HEK293 (cell line): Measurements from ENCODE around the gene PRSS3.

ENCODE experiments used
- CTCF ChIA-PET: fragments of 350-600 bp; formaldehyde crosslinking; extraction: SDS; loops from one replicate; lab custom pipeline; 2021; ENCODE audit warnings: antibody characterized with exemption; lab: Yijun Ruan, JAX
- POLR2A ChIA-PET: fragments of 300-600 bp; formaldehyde crosslinking; extraction: SDS; loops from one replicate; lab custom pipeline; 2020; ENCODE audit warnings: antibody characterized with exemption, inconsistent platforms; lab: Yijun Ruan, JAX
- H3K27ac ChIP-seq: fragments of 200-500 bp; sonication (Bioruptor generic); 2 replicates; pipeline ENCODE4 v1.5.1; 2014; ENCODE audit warnings: low read depth, low read length, control low read depth, inconsistent platforms; ENCODE audit errors: extremely low read depth
- H3K36me3 ChIP-seq, 2 experiments: fragments of 200-500 bp in 1 of 2; sonication (Bioruptor generic) in 1 of 2; 1 replicate in 1 of 2; 2 replicates in 1 of 2; pipeline ENCODE4 v1.5.1; 2014 to 2017; ENCODE audit warnings: inconsistent platforms in 2 of 2, low read length in 2 of 2; ENCODE audit not compliant: control insufficient read depth in 2 of 2, insufficient read depth in 1 of 2
- H3K4me1 ChIP-seq: fragments of 200-500 bp; sonication (Bioruptor generic); 2 replicates; pipeline ENCODE4 v1.5.1; 2014; ENCODE audit warnings: mild to moderate bottlenecking, low read length, inconsistent platforms; ENCODE audit not compliant: control insufficient read depth, insufficient read depth
- H3K4me3 ChIP-seq: 2 replicates; pipeline ENCODE4 v1.5.1; 2011; ENCODE audit warnings: low read depth, mild to moderate bottlenecking, control low read depth, low read length, moderate library complexity
- H3K9me3 ChIP-seq: fragments of 200-500 bp; sonication (Bioruptor generic); 2 replicates; pipeline ENCODE4 v1.5.1; 2014; ENCODE audit warnings: low read depth, low read length, inconsistent platforms; ENCODE audit not compliant: control insufficient read depth, insufficient read depth
- CTCF ChIP-seq: fragments of 450-650 bp; formaldehyde crosslinking; IDR thresholded peaks from 2 replicates; pipeline ENCODE4 v1.5.1; 2016; ENCODE audit warnings: missing biosample characterization, missing genetic modification characterization
- GLIS2 ChIP-seq: fragments of 450-650 bp; formaldehyde crosslinking; IDR thresholded peaks from 2 replicates; pipeline ENCODE4 v1.5.1; 2016; ENCODE audit warnings: missing biosample characterization, missing genetic modification characterization
- KLF1 ChIP-seq: fragments of 450-650 bp; formaldehyde crosslinking; IDR thresholded peaks from 2 replicates; pipeline ENCODE4 v1.5.1; 2016; ENCODE audit warnings: missing biosample characterization, missing genetic modification characterization
- KLF10 ChIP-seq: fragments of 450-650 bp; IDR thresholded peaks from 2 replicates; pipeline ENCODE4 v1.5.1; 2018; ENCODE audit warnings: missing biosample characterization, mild to moderate bottlenecking, missing genetic modification characterization
- KLF9 ChIP-seq: fragments of 450-650 bp; formaldehyde crosslinking; IDR thresholded peaks from 2 replicates; pipeline ENCODE4 v1.5.1; 2016; ENCODE audit warnings: missing biosample characterization, missing genetic modification characterization, low read depth
- OVOL3 ChIP-seq: fragments of 450-650 bp; formaldehyde crosslinking; IDR thresholded peaks from 2 replicates; pipeline ENCODE4 v1.5.1; 2016; ENCODE audit warnings: missing biosample characterization, missing genetic modification characterization
- REPIN1 ChIP-seq: fragments of 450-650 bp; formaldehyde crosslinking; IDR thresholded peaks from 2 replicates; pipeline ENCODE4 v1.5.1; 2017; ENCODE audit warnings: missing biosample characterization, missing genetic modification characterization, low read depth
- TCF7L2 ChIP-seq: IDR thresholded peaks from 2 replicates; pipeline ENCODE4 v1.6.1; 2011; ENCODE audit warnings: low read depth, mild to moderate bottlenecking, inconsistent platforms, low read length, moderate library complexity, borderline replicate concordance
- ZBTB10 ChIP-seq: fragments of 450-650 bp; formaldehyde crosslinking; IDR thresholded peaks from 2 replicates; pipeline ENCODE4 v1.5.1; 2016; ENCODE audit warnings: missing biosample characterization, missing genetic modification characterization
- ZBTB48 ChIP-seq: fragments of 450-650 bp; formaldehyde crosslinking; IDR thresholded peaks from 2 replicates; pipeline ENCODE4 v1.5.1; 2016; ENCODE audit warnings: missing biosample characterization, missing genetic modification characterization
- ZBTB7A ChIP-seq: fragments of 450-650 bp; formaldehyde crosslinking; IDR thresholded peaks from 2 replicates; pipeline ENCODE4 v1.5.1; 2016; ENCODE audit warnings: low read depth, missing biosample characterization, missing genetic modification characterization
- ZNF10 ChIP-seq: fragments of 450-650 bp; formaldehyde crosslinking; IDR thresholded peaks from 2 replicates; pipeline ENCODE4 v1.5.1; 2017; ENCODE audit warnings: missing biosample characterization, missing genetic modification characterization
- ZNF114 ChIP-seq: fragments of 450-650 bp; formaldehyde crosslinking; IDR thresholded peaks from 2 replicates; pipeline ENCODE4 v1.5.0; 2017; ENCODE audit warnings: missing biosample characterization, missing genetic modification characterization
- ZNF133 ChIP-seq: fragments of 450-650 bp; formaldehyde crosslinking; IDR thresholded peaks from 2 replicates; pipeline ENCODE4 v1.5.1; 2016; ENCODE audit warnings: missing biosample characterization, missing genetic modification characterization
- ZNF157 ChIP-seq: fragments of 450-650 bp; formaldehyde crosslinking; IDR thresholded peaks from 2 replicates; pipeline ENCODE4 v1.5.1; 2016; ENCODE audit warnings: missing biosample characterization, missing genetic modification characterization
- ZNF169 ChIP-seq: fragments of 450-650 bp; formaldehyde crosslinking; IDR thresholded peaks from 2 replicates; pipeline ENCODE4 v1.5.1; 2016; ENCODE audit warnings: missing biosample characterization, missing genetic modification characterization
- ZNF2 ChIP-seq: fragments of 450-650 bp; formaldehyde crosslinking; IDR thresholded peaks from 2 replicates; pipeline ENCODE4 v1.5.1; 2016; ENCODE audit warnings: missing biosample characterization, missing genetic modification characterization
- ZNF274 ChIP-seq, 2 experiments: fragments of 200-500 bp in 1 of 2; fragments of 450-650 bp in 1 of 2; sonication (Bioruptor generic) in 1 of 2; formaldehyde crosslinking in 1 of 2; IDR thresholded peaks; 2 replicates each; pipeline versions ENCODE4 v1.5.1 to v1.6.1; 2014 to 2016; ENCODE audit warnings: borderline replicate concordance in 1 of 2, inconsistent platforms in 1 of 2, low read length in 1 of 2, missing biosample characterization in 1 of 2, missing genetic modification characterization in 1 of 2
- ZNF501 ChIP-seq: fragments of 450-650 bp; formaldehyde crosslinking; IDR thresholded peaks from 2 replicates; pipeline ENCODE4 v1.5.1; 2016; ENCODE audit warnings: missing biosample characterization, missing genetic modification characterization
- ZNF514 ChIP-seq: fragments of 450-650 bp; formaldehyde crosslinking; IDR thresholded peaks from 2 replicates; pipeline ENCODE4 v1.5.1; 2016; ENCODE audit warnings: missing biosample characterization, missing genetic modification characterization
- ZNF561 ChIP-seq: fragments of 450-650 bp; IDR thresholded peaks from 2 replicates; pipeline ENCODE4 v1.5.1; 2018; ENCODE audit warnings: missing biosample characterization, missing genetic modification characterization, borderline replicate concordance
- ZNF585B ChIP-seq: fragments of 450-650 bp; formaldehyde crosslinking; IDR thresholded peaks from 2 replicates; pipeline ENCODE4 v1.5.1; 2016; ENCODE audit warnings: missing biosample characterization, missing genetic modification characterization
- ZNF623 ChIP-seq: fragments of 450-650 bp; formaldehyde crosslinking; IDR thresholded peaks from 2 replicates; pipeline ENCODE4 v1.5.1; 2016; ENCODE audit warnings: missing biosample characterization, missing genetic modification characterization
- ZNF629 ChIP-seq: fragments of 450-650 bp; formaldehyde crosslinking; IDR thresholded peaks from 2 replicates; pipeline ENCODE4 v1.5.1; 2017; ENCODE audit warnings: missing biosample characterization, missing genetic modification characterization
- ZNF660 ChIP-seq: fragments of 450-650 bp; IDR thresholded peaks from 2 replicates; pipeline ENCODE4 v1.5.1; 2018; ENCODE audit warnings: missing biosample characterization, mild to moderate bottlenecking, missing genetic modification characterization
- ZNF792 ChIP-seq: fragments of 450-650 bp; formaldehyde crosslinking; IDR thresholded peaks from 2 replicates; pipeline ENCODE4 v1.5.1; 2016; ENCODE audit warnings: missing biosample characterization, missing genetic modification characterization
- TF ChIP-seq, protein P1 (sequence below): fragments of 450-650 bp; formaldehyde crosslinking; IDR thresholded peaks from 2 replicates; pipeline ENCODE4 v1.5.1; 2016; ENCODE audit warnings: missing biosample characterization, missing genetic modification characterization
- TF ChIP-seq, protein P2 (sequence below): fragments of 450-650 bp; formaldehyde crosslinking; IDR thresholded peaks from 2 replicates; pipeline ENCODE4 v1.5.1; 2016; ENCODE audit warnings: missing biosample characterization, missing genetic modification characterization

PRSS3 gene

DNA sequence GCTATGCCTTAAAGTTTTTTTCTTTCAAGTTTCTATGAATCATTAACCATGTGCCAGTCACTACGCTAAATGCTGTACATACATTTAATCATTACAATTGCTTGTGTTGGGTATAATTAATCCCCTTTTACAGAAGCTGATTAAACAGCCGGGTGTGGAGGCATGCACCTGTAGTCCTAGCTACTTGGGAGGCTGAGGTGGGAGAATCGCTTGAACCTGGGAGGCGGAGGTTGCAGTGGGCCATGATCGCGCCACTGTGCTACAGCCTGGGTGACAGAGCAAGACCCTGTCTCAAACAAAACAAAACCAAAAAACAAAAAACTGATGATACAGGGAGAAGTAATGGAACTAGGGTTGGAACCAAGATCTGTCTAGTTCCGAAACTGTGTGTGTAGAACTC lies 20.4 kb downstream of the PRSS3 start (continued):
- TF ChIP-seq, protein P1, sequence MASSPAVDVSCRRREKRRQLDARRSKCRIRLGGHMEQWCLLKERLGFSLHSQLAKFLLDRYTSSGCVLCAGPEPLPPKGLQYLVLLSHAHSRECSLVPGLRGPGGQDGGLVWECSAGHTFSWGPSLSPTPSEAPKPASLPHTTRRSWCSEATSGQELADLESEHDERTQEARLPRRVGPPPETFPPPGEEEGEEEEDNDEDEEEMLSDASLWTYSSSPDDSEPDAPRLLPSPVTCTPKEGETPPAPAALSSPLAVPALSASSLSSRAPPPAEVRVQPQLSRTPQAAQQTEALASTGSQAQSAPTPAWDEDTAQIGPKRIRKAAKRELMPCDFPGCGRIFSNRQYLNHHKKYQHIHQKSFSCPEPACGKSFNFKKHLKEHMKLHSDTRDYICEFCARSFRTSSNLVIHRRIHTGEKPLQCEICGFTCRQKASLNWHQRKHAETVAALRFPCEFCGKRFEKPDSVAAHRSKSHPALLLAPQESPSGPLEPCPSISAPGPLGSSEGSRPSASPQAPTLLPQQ (tag by site-specific recombination) = no peak

DNA sequence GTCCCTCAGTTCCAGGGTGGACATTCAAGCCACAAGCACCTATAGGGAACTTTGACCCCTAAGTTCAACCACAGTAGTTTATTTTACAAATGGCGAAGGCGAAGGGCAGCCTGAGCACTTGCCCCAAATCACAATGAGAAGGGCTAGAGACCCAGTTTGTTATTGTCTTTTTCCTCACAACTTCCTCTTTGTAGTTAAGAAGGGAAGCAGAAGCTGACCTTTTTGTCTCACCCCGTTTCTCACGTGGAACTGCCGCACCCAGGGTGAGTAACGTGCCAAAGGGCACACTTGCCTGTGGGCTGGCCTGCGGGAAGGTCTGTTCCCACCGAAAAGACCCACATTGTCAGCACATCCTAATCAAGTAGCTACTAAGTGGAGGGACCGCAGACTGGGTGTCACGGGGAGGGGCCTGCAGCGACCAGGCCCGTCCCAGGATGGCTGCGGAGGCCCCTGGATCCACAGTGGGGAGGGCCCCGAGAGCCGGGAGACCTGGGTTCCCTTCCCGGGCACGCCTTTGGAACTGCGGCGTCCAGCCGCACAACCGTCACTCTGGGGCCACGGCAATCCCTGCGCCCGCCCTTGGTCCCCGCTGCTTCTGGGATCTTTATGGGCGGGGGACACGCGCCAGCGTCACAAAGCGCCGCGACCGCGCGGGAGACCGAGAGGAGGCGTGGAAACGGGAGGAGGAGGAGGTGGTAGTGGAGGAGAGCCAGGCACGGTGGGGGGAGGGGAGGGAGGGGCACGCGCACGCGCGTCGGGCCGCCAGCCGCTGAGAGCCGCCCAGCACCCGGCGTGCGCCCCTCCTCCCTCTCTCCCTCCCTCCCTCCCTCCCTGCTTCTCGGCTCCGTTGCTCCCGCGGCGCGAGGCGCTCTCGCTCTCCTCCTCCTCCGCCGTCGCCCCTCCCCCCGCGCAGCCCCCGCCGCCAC lies 21.2 kb downstream of the PRSS3 start, which contains the start of gene UBE2R2:
UBE2R2 (plus strand) TSS at position 834 of the 926 bp plus-strand sequence. CDS start 598 bp downstream, outside the sequence.
- POLR2A ChIA-PET = no interaction called here
- H3K4me3 ChIP-seq = peak within 1 kb of the TSS; percentile 60
- peaks cover 2% of the 10 kb centered on the region; the same call in 1 of the 2 replicates for H3K4me1 ChIP-seq
- H3K27ac ChIP-seq = peak within 1 kb of the TSS; percentile 96
- no peaks in the 10 kb centered on the region; a peak in 1 of 3 replicates for H3K36me3 ChIP-seq
- CTCF ChIA-PET = interaction anchor here (0.7 to 3.7 kb wide), 6 partner anchors 34 to 442 kb away, joined by 3 to 21 read pairs (median 5); no protein-coding TSS in a partner anchor
- no peaks in the 10 kb centered on the region for H3K9me3 ChIP-seq
- peak; percentile 72 for TF ChIP-seq ZBTB48
- TF ChIP-seq ZNF792 (tag by site-specific recombination) = no peak
- peak; percentile 66 for TF ChIP-seq ZBTB10 (tag by site-specific recombination)
- no peak for TF ChIP-seq KLF10
- TF ChIP-seq ZNF585B (tag by site-specific recombination) = 0 out of 2 replicates have a peak, but pooled peaks have one; percentile 4
- TF ChIP-seq ZNF629 (tag by site-specific recombination) = peak; percentile 62
- TF ChIP-seq ZNF561 (tag by site-specific recombination) = peak; percentile 25; the same call in 1 of the 2 replicates
- peak; percentile 53 for TF ChIP-seq GLIS2
- TF ChIP-seq ZNF169 (tag by site-specific recombination) = no peak
- no peak for TF ChIP-seq ZNF623
- peak; percentile 85 for TF ChIP-seq ZNF2 (tag by site-specific recombination)
- TF ChIP-seq CTCF (tag by site-specific recombination) = no peak
- peak; percentile 76 for TF ChIP-seq KLF9
- 0 out of 2 replicates have a peak, but pooled peaks have one; percentile 62 for TF ChIP-seq ZNF660
- TF ChIP-seq, protein P2, sequence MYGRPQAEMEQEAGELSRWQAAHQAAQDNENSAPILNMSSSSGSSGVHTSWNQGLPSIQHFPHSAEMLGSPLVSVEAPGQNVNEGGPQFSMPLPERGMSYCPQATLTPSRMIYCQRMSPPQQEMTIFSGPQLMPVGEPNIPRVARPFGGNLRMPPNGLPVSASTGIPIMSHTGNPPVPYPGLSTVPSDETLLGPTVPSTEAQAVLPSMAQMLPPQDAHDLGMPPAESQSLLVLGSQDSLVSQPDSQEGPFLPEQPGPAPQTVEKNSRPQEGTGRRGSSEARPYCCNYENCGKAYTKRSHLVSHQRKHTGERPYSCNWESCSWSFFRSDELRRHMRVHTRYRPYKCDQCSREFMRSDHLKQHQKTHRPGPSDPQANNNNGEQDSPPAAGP (tag by site-specific recombination) = peak; percentile 71; the same call in 1 of the 2 replicates
- no peak for TF ChIP-seq ZNF114 (tag by site-specific recombination)
- no peak for TF ChIP-seq ZNF133 (tag by site-specific recombination)
- 0 out of 2 replicates have a peak, but pooled peaks have one; percentile 31 for TF ChIP-seq REPIN1 (tag by site-specific recombination)
- TF ChIP-seq ZNF501 = peak; percentile 72
- TF ChIP-seq ZBTB7A = 0 out of 2 replicates have a peak, but pooled peaks have one; percentile 30
- no peak for TF ChIP-seq OVOL3 (tag by site-specific recombination)
- TF ChIP-seq ZNF514 (tag by site-specific recombination) = no peak
- TF ChIP-seq ZNF274 (IDR thresholded peaks at IDR 0.05; ENCODE audit: low read length) = no peak
- no peak for TF ChIP-seq ZNF274 (tag by site-specific recombination; IDR thresholded peaks at IDR 0.05; ENCODE audit: borderline replicate concordance)
- no peak for TF ChIP-seq ZNF10 (tag by site-specific recombination)
- no peak for TF ChIP-seq ZNF157 (tag by site-specific recombination)
- peak; percentile 59 for TF ChIP-seq KLF1
- no peak for TF ChIP-seq TCF7L2
